ENCODE results near the gene NXPH1.

GRCh38 chr7:8389593-8390261, 43.7 kb upstream of the NXPH1 start:
- no peak for TF ChIP-seq POLR2AphosphoS5 (IDR thresholded peaks at IDR 0.05; ENCODE audit: low read depth, low read length)
- TF ChIP-seq, protein P1, sequence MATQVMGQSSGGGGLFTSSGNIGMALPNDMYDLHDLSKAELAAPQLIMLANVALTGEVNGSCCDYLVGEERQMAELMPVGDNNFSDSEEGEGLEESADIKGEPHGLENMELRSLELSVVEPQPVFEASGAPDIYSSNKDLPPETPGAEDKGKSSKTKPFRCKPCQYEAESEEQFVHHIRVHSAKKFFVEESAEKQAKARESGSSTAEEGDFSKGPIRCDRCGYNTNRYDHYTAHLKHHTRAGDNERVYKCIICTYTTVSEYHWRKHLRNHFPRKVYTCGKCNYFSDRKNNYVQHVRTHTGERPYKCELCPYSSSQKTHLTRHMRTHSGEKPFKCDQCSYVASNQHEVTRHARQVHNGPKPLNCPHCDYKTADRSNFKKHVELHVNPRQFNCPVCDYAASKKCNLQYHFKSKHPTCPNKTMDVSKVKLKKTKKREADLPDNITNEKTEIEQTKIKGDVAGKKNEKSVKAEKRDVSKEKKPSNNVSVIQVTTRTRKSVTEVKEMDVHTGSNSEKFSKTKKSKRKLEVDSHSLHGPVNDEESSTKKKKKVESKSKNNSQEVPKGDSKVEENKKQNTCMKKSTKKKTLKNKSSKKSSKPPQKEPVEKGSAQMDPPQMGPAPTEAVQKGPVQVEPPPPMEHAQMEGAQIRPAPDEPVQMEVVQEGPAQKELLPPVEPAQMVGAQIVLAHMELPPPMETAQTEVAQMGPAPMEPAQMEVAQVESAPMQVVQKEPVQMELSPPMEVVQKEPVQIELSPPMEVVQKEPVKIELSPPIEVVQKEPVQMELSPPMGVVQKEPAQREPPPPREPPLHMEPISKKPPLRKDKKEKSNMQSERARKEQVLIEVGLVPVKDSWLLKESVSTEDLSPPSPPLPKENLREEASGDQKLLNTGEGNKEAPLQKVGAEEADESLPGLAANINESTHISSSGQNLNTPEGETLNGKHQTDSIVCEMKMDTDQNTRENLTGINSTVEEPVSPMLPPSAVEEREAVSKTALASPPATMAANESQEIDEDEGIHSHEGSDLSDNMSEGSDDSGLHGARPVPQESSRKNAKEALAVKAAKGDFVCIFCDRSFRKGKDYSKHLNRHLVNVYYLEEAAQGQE (IDR thresholded peaks at IDR 0.05; ENCODE audit: low read depth, low read length), result no peak
- TF ChIP-seq TCF12 (IDR thresholded peaks at IDR 0.05), result no peak
- TF ChIP-seq JUND (IDR thresholded peaks at IDR 0.05), result no peak
- TF ChIP-seq, protein P2, sequence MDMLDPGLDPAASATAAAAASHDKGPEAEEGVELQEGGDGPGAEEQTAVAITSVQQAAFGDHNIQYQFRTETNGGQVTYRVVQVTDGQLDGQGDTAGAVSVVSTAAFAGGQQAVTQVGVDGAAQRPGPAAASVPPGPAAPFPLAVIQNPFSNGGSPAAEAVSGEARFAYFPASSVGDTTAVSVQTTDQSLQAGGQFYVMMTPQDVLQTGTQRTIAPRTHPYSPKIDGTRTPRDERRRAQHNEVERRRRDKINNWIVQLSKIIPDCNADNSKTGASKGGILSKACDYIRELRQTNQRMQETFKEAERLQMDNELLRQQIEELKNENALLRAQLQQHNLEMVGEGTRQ (IDR thresholded peaks at IDR 0.05; ENCODE audit: borderline replicate concordance, low read depth, low read length), result no peak
- TF ChIP-seq, protein P3, sequence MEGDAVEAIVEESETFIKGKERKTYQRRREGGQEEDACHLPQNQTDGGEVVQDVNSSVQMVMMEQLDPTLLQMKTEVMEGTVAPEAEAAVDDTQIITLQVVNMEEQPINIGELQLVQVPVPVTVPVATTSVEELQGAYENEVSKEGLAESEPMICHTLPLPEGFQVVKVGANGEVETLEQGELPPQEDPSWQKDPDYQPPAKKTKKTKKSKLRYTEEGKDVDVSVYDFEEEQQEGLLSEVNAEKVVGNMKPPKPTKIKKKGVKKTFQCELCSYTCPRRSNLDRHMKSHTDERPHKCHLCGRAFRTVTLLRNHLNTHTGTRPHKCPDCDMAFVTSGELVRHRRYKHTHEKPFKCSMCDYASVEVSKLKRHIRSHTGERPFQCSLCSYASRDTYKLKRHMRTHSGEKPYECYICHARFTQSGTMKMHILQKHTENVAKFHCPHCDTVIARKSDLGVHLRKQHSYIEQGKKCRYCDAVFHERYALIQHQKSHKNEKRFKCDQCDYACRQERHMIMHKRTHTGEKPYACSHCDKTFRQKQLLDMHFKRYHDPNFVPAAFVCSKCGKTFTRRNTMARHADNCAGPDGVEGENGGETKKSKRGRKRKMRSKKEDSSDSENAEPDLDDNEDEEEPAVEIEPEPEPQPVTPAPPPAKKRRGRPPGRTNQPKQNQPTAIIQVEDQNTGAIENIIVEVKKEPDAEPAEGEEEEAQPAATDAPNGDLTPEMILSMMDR (IDR thresholded peaks at IDR 0.05), result no peak
- TF ChIP-seq EZH2phosphoT487 (IDR thresholded peaks at IDR 0.05; ENCODE audit: borderline replicate concordance, low read depth), result no peak
- TF ChIP-seq EP300 (IDR thresholded peaks at IDR 0.05; ENCODE audit: borderline replicate concordance in 1 of 2, low read depth in 1 of 2, low read length in 1 of 2), result no peak
- no peak for TF ChIP-seq RXRA (IDR thresholded peaks at IDR 0.05; ENCODE audit: borderline replicate concordance, low read depth)
- TF ChIP-seq TAF1 (IDR thresholded peaks at IDR 0.05; ENCODE audit: borderline replicate concordance, low read depth, low read length), result no peak
- TF ChIP-seq RCOR1 (IDR thresholded peaks at IDR 0.05; ENCODE audit: low read length), result no peak
- no peak for TF ChIP-seq SIN3A (IDR thresholded peaks at IDR 0.05; ENCODE audit: borderline replicate concordance, low read depth, low read length)
- no peak for TF ChIP-seq RAD21 (IDR thresholded peaks at IDR 0.05; ENCODE audit: low read length)

All from SK-N-SH (cell line).